HEK293 (cell line): Measurements from ENCODE around the gene LTO1.

Experiments
- EGR2 ChIP-seq: fragments of 450-650 bp; formaldehyde crosslinking; IDR thresholded peaks from 2 replicates; pipeline ENCODE4 v1.5.1; 2016; ENCODE audit warnings: low read depth, missing biosample characterization, missing genetic modification characterization
- FEZF1 ChIP-seq: fragments of 450-650 bp; formaldehyde crosslinking; IDR thresholded peaks from 2 replicates; pipeline ENCODE4 v1.5.1; 2016; ENCODE audit warnings: missing biosample characterization, missing genetic modification characterization
- HOXA7 ChIP-seq: sonication (generic); formaldehyde crosslinking; IDR thresholded peaks from 2 replicates; pipeline ENCODE4 v1.8.1; 2022; ENCODE audit warnings: missing genetic modification reagents, borderline replicate concordance
- MZF1 ChIP-seq: fragments of 450-650 bp; formaldehyde crosslinking; IDR thresholded peaks from 2 replicates; pipeline ENCODE4 v1.5.1; 2017; ENCODE audit warnings: missing biosample characterization, missing genetic modification characterization, borderline replicate concordance
- REST ChIP-seq: fragments of 450-650 bp; formaldehyde crosslinking; IDR thresholded peaks from 2 replicates; pipeline ENCODE4 v1.5.1; 2016; ENCODE audit warnings: missing biosample characterization, missing genetic modification characterization
- SETDB1 ChIP-seq: IDR thresholded peaks from one replicate; pipeline ENCODE4 v1.6.1; 2017; ENCODE audit warnings: mild to moderate bottlenecking, low read length, moderate library complexity, mixed read lengths; ENCODE audit not compliant: insufficient read length
- YY1 ChIP-seq: fragments of 450-650 bp; formaldehyde crosslinking; IDR thresholded peaks from 2 replicates; pipeline ENCODE4 v1.5.1; 2018; ENCODE audit warnings: missing biosample characterization, missing genetic modification characterization
- YY2 ChIP-seq: fragments of 450-650 bp; formaldehyde crosslinking; IDR thresholded peaks from 2 replicates; pipeline ENCODE4 v1.5.1; 2016; ENCODE audit warnings: missing biosample characterization, missing genetic modification characterization
- ZBTB48 ChIP-seq: fragments of 450-650 bp; formaldehyde crosslinking; IDR thresholded peaks from 2 replicates; pipeline ENCODE4 v1.5.1; 2016; ENCODE audit warnings: missing biosample characterization, missing genetic modification characterization
- ZBTB7A ChIP-seq: fragments of 450-650 bp; formaldehyde crosslinking; IDR thresholded peaks from 2 replicates; pipeline ENCODE4 v1.5.1; 2016; ENCODE audit warnings: low read depth, missing biosample characterization, missing genetic modification characterization
- ZFP69B ChIP-seq: fragments of 450-650 bp; formaldehyde crosslinking; IDR thresholded peaks from 2 replicates; pipeline ENCODE4 v1.5.1; 2016; ENCODE audit warnings: missing biosample characterization, missing genetic modification characterization
- ZNF132 ChIP-seq: fragments of 450-650 bp; formaldehyde crosslinking; IDR thresholded peaks from 2 replicates; pipeline ENCODE4 v1.5.1; 2017; ENCODE audit warnings: missing biosample characterization, missing genetic modification characterization, borderline replicate concordance
- ZNF157 ChIP-seq: fragments of 450-650 bp; formaldehyde crosslinking; IDR thresholded peaks from 2 replicates; pipeline ENCODE4 v1.5.1; 2016; ENCODE audit warnings: missing biosample characterization, missing genetic modification characterization
- ZNF202 ChIP-seq: fragments of 450-650 bp; formaldehyde crosslinking; IDR thresholded peaks from 2 replicates; pipeline ENCODE4 v1.5.1; 2016; ENCODE audit warnings: missing biosample characterization, missing genetic modification characterization, borderline replicate concordance
- ZNF324 ChIP-seq: fragments of 450-650 bp; formaldehyde crosslinking; IDR thresholded peaks from 2 replicates; pipeline ENCODE4 v1.5.1; 2016; ENCODE audit warnings: missing biosample characterization, missing genetic modification characterization
- ZNF394 ChIP-seq: fragments of 450-650 bp; formaldehyde crosslinking; IDR thresholded peaks from 2 replicates; pipeline ENCODE4 v1.5.1; 2016; ENCODE audit warnings: missing biosample characterization, missing genetic modification characterization, mild to moderate bottlenecking, moderate library complexity, borderline replicate concordance
- ZNF423 ChIP-seq: fragments of 450-650 bp; formaldehyde crosslinking; IDR thresholded peaks from 2 replicates; pipeline ENCODE4 v1.5.1; 2016; ENCODE audit warnings: missing biosample characterization, missing genetic modification characterization
- ZNF426 ChIP-seq: fragments of 450-650 bp; formaldehyde crosslinking; IDR thresholded peaks from 2 replicates; pipeline ENCODE4 v1.5.1; 2017; ENCODE audit warnings: missing biosample characterization, missing genetic modification characterization, mild to moderate bottlenecking, inconsistent platforms, moderate library complexity
- ZNF433 ChIP-seq: fragments of 450-650 bp; formaldehyde crosslinking; IDR thresholded peaks from 2 replicates; pipeline ENCODE4 v1.5.1; 2016; ENCODE audit warnings: missing biosample characterization, missing genetic modification characterization, low read depth
- ZNF449 ChIP-seq: fragments of 450-650 bp; formaldehyde crosslinking; IDR thresholded peaks from 2 replicates; pipeline ENCODE4 v1.5.1; 2017; ENCODE audit warnings: missing biosample characterization, mild to moderate bottlenecking, missing genetic modification characterization, moderate library complexity
- ZNF473 ChIP-seq: fragments of 450-650 bp; formaldehyde crosslinking; IDR thresholded peaks from 2 replicates; pipeline ENCODE4 v1.5.1; 2017; ENCODE audit warnings: missing biosample characterization, missing genetic modification characterization
- ZNF501 ChIP-seq: fragments of 450-650 bp; formaldehyde crosslinking; IDR thresholded peaks from 2 replicates; pipeline ENCODE4 v1.5.1; 2016; ENCODE audit warnings: missing biosample characterization, missing genetic modification characterization
- ZNF529 ChIP-seq: fragments of 450-650 bp; formaldehyde crosslinking; IDR thresholded peaks from 2 replicates; pipeline ENCODE4 v1.5.1; 2017; ENCODE audit warnings: missing genetic modification characterization, missing biosample characterization; ENCODE audit not compliant: insufficient replicate concordance
- ZNF555 ChIP-seq: fragments of 450-650 bp; formaldehyde crosslinking; conservative IDR thresholded peaks from 2 replicates; pipeline ENCODE4 v1.5.1; 2017; ENCODE audit warnings: missing biosample characterization, mild to moderate bottlenecking, missing genetic modification characterization, inconsistent platforms
- ZNF571 ChIP-seq: fragments of 450-650 bp; formaldehyde crosslinking; IDR thresholded peaks from 2 replicates; pipeline ENCODE4 v1.5.0; 2017; ENCODE audit warnings: missing biosample characterization, missing genetic modification characterization
- ZNF621 ChIP-seq: fragments of 450-650 bp; formaldehyde crosslinking; IDR thresholded peaks from 2 replicates; pipeline ENCODE4 v1.5.1; 2017; ENCODE audit warnings: missing biosample characterization, missing genetic modification characterization
- ZNF626 ChIP-seq: fragments of 450-650 bp; sonication (Bioruptor Pico); formaldehyde crosslinking; IDR thresholded peaks from 2 replicates; pipeline ENCODE4 v1.5.1; 2018; ENCODE audit warnings: missing biosample characterization, missing genetic modification characterization, inconsistent platforms
- ZNF645 ChIP-seq: fragments of 450-650 bp; formaldehyde crosslinking; IDR thresholded peaks from 2 replicates; pipeline ENCODE4; 2016; ENCODE audit warnings: missing biosample characterization, missing genetic modification characterization
- ZNF670 ChIP-seq: fragments of 450-650 bp; formaldehyde crosslinking; IDR thresholded peaks from 2 replicates; pipeline ENCODE4 v1.5.1; 2016; ENCODE audit warnings: missing biosample characterization, missing genetic modification characterization, low read depth
- ZNF791 ChIP-seq: fragments of 450-650 bp; formaldehyde crosslinking; IDR thresholded peaks from 2 replicates; pipeline ENCODE4 v1.5.1; 2016; ENCODE audit warnings: missing biosample characterization, missing genetic modification characterization
- ZNF830 ChIP-seq: fragments of 450-650 bp; IDR thresholded peaks from 2 replicates; pipeline ENCODE4 v1.5.0; 2018; ENCODE audit warnings: missing biosample characterization, missing genetic modification characterization, low read depth, mild to moderate bottlenecking, moderate library complexity
- ZSCAN23 ChIP-seq: fragments of 450-650 bp; formaldehyde crosslinking; IDR thresholded peaks from 2 replicates; pipeline ENCODE4 v1.5.1; 2016; ENCODE audit warnings: missing biosample characterization, missing genetic modification characterization
- ZSCAN30 ChIP-seq: fragments of 450-650 bp; IDR thresholded peaks from 2 replicates; pipeline ENCODE4 v1.5.1; 2018; ENCODE audit warnings: missing biosample characterization, mild to moderate bottlenecking, missing genetic modification characterization, moderate library complexity
- ZSCAN5A ChIP-seq: fragments of 450-650 bp; formaldehyde crosslinking; IDR thresholded peaks from 2 replicates; pipeline ENCODE4 v1.5.1; 2016; ENCODE audit warnings: missing biosample characterization, missing genetic modification characterization

Gene LTO1

GRCh38 chr11:69674886-69675714 lies at the start of gene LTO1 (continued):
- TF ChIP-seq ZNF645 (tag by site-specific recombination) (no peak), ZNF202 (tag by site-specific recombination) (no peak), ZNF501 (peak; percentile 30; the same call in 1 of the 2 replicates), ZSCAN30 (tag by site-specific recombination) (no peak; the same call in 1 of the 2 replicates), EGR2 (tag by site-specific recombination) (no peak), MZF1 (tag by site-specific recombination) (no peak), ZNF394 (no peak; the same call in 1 of the 2 replicates), HOXA7 (CRISPR knock-in tag) (no peak), ZNF791 (tag by site-specific recombination) (no peak), YY1 (tag by site-specific recombination) (peak; percentile 41; the same call in 1 of the 2 replicates), ZNF529 (tag by site-specific recombination) (no peak), REST (tag by site-specific recombination) (no peak), ZNF626 (tag by site-specific recombination) (no peak), ZNF426 (no peak), ZNF473 (no peak), SETDB1 (no peak), ZNF830 (no peak), FEZF1 (tag by site-specific recombination) (no peak), ZNF433 (tag by site-specific recombination) (no peak), ZNF571 (no peak), ZNF324 (tag by site-specific recombination) (0 out of 2 replicates have a peak, but pooled peaks have one; percentile 21), ZFP69B (tag by site-specific recombination) (peak; percentile 27; the same call in 1 of the 2 replicates), ZSCAN5A (tag by site-specific recombination) (no peak), ZSCAN23 (tag by site-specific recombination) (no peak), ZNF555 (no peak), ZNF621 (tag by site-specific recombination) (no peak), ZBTB7A (tag by site-specific recombination) (no peak), YY2 (tag by site-specific recombination) (peak; percentile 39; the same call in 1 of the 2 replicates), ZNF670 (tag by site-specific recombination) (no peak), ZBTB48 (0 out of 2 replicates have a peak, but pooled peaks have one; percentile 35), ZNF157 (tag by site-specific recombination) (no peak), ZNF449 (no peak), ZNF132 (no peak), ZNF423 (no peak)
